Endothelial cell of umbilical vein (primary cell): Measurements from ENCODE around the gene CD200. TPM values are rescaled to one million over a fixed set of nuclear protein-coding genes. Genes with fewer than 3 reads are reported as not detected.

Source experiments
- BruUV-seq: library from RNA; stranded (reverse); fragments of 400-500 nt; replicated peaks from 2 replicates; lab custom pipeline; 2021; lab: Mats Ljungman, UMichigan
- CTCF ChIA-PET: fragments of 300-600, 350-600 bp; sonication (Branson Sonifier 250); formaldehyde crosslinking; loops from one replicate; lab custom pipeline; 2021; ENCODE audit warnings: antibody characterized with exemption, inconsistent platforms; lab: Charles Lee
- POLR2A ChIA-PET: fragments of 300-600, 350-600 bp; sonication (Branson Sonifier 250); formaldehyde crosslinking; loops from one replicate; lab custom pipeline; 2021; ENCODE audit warnings: antibody characterized with exemption, inconsistent platforms; lab: Charles Lee
- DNase-seq: peaks from one replicate; pipeline ENCODE4 v3.0.0-alpha.2; 2011; ENCODE audit warnings: low read depth, low spot score
- FAIRE-seq: peaks from 2 replicates; lab custom pipeline; 2011; peaks lifted over from hg19 to GRCh38; lab: Jason Lieb, UNC
- H2AFZ ChIP-seq: 2 replicates; pipeline ENCODE4 v1.6.0; 2012; ENCODE audit warnings: low read depth, low read length, control low read depth, inconsistent platforms
- H3K27ac ChIP-seq: 2 replicates; pipeline ENCODE4 v1.5.1; 2011; ENCODE audit warnings: low read depth, mild to moderate bottlenecking, control low read depth, low read length, moderate library complexity; ENCODE audit not compliant: insufficient read depth
- H3K27me3 ChIP-seq, 2 experiments: 2 replicates each; pipeline versions ENCODE4 v1.6.0 to v1.6.1; 2011; ENCODE audit warnings: low read length in 2 of 2, mixed read lengths in 1 of 2; ENCODE audit not compliant: control insufficient read depth in 2 of 2, insufficient read depth in 2 of 2
- H3K36me3 ChIP-seq, 2 experiments: 2 replicates in 1 of 2; 3 replicates in 1 of 2; pipeline ENCODE4 v1.5.1; 2011; ENCODE audit warnings: low read length in 2 of 2, mild to moderate bottlenecking in 1 of 2, moderate library complexity in 1 of 2; ENCODE audit not compliant: control insufficient read depth in 2 of 2, insufficient read depth in 2 of 2; ENCODE audit errors: extremely low read depth in 1 of 2
- H3K4me1 ChIP-seq: 3 replicates; pipeline ENCODE4 v1.5.1; 2011; ENCODE audit warnings: mild to moderate bottlenecking, low read length; ENCODE audit not compliant: control insufficient read depth, insufficient read depth; ENCODE audit errors: extremely low read depth
- H3K4me2 ChIP-seq: 2 replicates; pipeline ENCODE4 v1.6.1; 2011; ENCODE audit warnings: low read length, control low read depth, mixed read lengths; ENCODE audit not compliant: insufficient read depth
- H3K4me3 ChIP-seq, 3 experiments: fragments of 200-600 bp in 1 of 3; sonication (generic), shearing (Covaris generic) in 1 of 3; replicated peaks in 1 of 3; 2 replicates each; pipeline ENCODE4 v1.5.1; 2011 to 2016; ENCODE audit warnings: control low read depth in 3 of 3, low read length in 3 of 3, mild to moderate bottlenecking in 2 of 3, inconsistent platforms in 1 of 3, low read depth in 1 of 3, moderate library complexity in 1 of 3; ENCODE audit not compliant: insufficient read depth in 1 of 3
- H3K79me2 ChIP-seq: 2 replicates; pipeline ENCODE4 v1.6.0; 2012; ENCODE audit warnings: low read length, inconsistent platforms; ENCODE audit not compliant: control insufficient read depth, insufficient read depth
- H3K9ac ChIP-seq: replicated peaks from 2 replicates; pipeline ENCODE3; 2011; ENCODE audit warnings: low read length, control low read depth; ENCODE audit not compliant: insufficient read depth; ENCODE audit errors: extremely low read depth
- H3K9me1 ChIP-seq: replicated peaks from 3 replicates; pipeline ENCODE4 v1.6.0; 2011; ENCODE audit warnings: mild to moderate bottlenecking, low read length; ENCODE audit not compliant: control insufficient read depth, insufficient read depth; ENCODE audit errors: extremely low read depth
- H3K9me3 ChIP-seq: replicated peaks from 2 replicates; pipeline ENCODE4 v1.5.1; 2012; ENCODE audit warnings: low read length, inconsistent platforms; ENCODE audit not compliant: control insufficient read depth, insufficient read depth
- H4K20me1 ChIP-seq: replicated peaks from 2 replicates; pipeline ENCODE3; 2011; ENCODE audit warnings: mild to moderate bottlenecking, low read length; ENCODE audit not compliant: control insufficient read depth, insufficient read depth; ENCODE audit errors: extremely low read depth
- EZH2 ChIP-seq: IDR thresholded peaks from 2 replicates; pipeline ENCODE4 v1.6.1; 2012; ENCODE audit warnings: borderline replicate concordance, low read depth, mild to moderate bottlenecking, moderate library complexity, low read length, inconsistent platforms; ENCODE audit not compliant: severe bottlenecking
- FOS ChIP-seq: IDR thresholded peaks from 2 replicates; pipeline ENCODE4 v1.6.1; 2011; ENCODE audit warnings: mild to moderate bottlenecking, low read length, moderate library complexity, borderline replicate concordance; ENCODE audit not compliant: insufficient read depth
- GATA2 ChIP-seq: IDR thresholded peaks from 2 replicates; pipeline ENCODE4 v1.7.0; 2011; ENCODE audit warnings: low read depth, mild to moderate bottlenecking, moderate library complexity, mixed read lengths, low read length; ENCODE audit not compliant: insufficient read length, insufficient read depth
- JUN ChIP-seq: IDR thresholded peaks from 2 replicates; pipeline ENCODE4 v1.6.1; 2011; ENCODE audit warnings: borderline replicate concordance, low read depth; ENCODE audit not compliant: insufficient read length, insufficient read depth
- MYC ChIP-seq: IDR thresholded peaks from one replicate; pipeline ENCODE4 v1.6.1; 2011; ENCODE audit warnings: mild to moderate bottlenecking, low read depth, low read length
- POLR2A ChIP-seq: IDR thresholded peaks from 2 replicates; pipeline ENCODE4 v1.6.1; 2012; ENCODE audit warnings: low read depth, mild to moderate bottlenecking, control low read depth, low read length
- POLR2AphosphoS5 ChIP-seq: IDR thresholded peaks from 2 replicates; pipeline ENCODE4 v1.6.1; 2012; ENCODE audit warnings: low read depth, mild to moderate bottlenecking, control low read depth, low read length, moderate library complexity; ENCODE audit not compliant: insufficient read depth
- dilution Hi-C: fragments of 300-500 bp; cut with MboI; formaldehyde crosslinking; loops from one replicate; pipeline ENCODE4 v1.15.0; 2019; ENCODE audit warnings: low sequenced_read_pairs; ENCODE audit not compliant: extremely low pct_ligation_motif_present
- intact Hi-C: fragments of 100-400 bp; cut with micrococcal nuclease; formaldehyde crosslinking; loops from one replicate; pipeline ENCODE4 v1.10.0; 2022
- polyA plus RNA-seq, 4 experiments: library from polyadenylated mRNA; depleted of rRNA in 3 of 4; stranded (reverse) in 3 of 4; unstranded in 1 of 4; fragments of >200 nt; gene quantifications; 2 replicates each; pipeline versions ENCODE4 v1.2.1 to v1.2.3, GENCODE V29; 2011 to 2012; ENCODE audit warnings: missing spikeins in 1 of 4
- total RNA-seq: library from RNA; stranded (reverse); gene quantifications from 2 replicates; pipeline ENCODE4 v1.2.3, GENCODE V29; 2021
- TF ChIP-seq, protein P1 (sequence below), 2 donors: IDR thresholded peaks; 1 replicate in 1 of 2; 2 replicates in 1 of 2; pipeline ENCODE4 v1.5.1; 2011; ENCODE audit warnings: low read length in 2 of 2, mild to moderate bottlenecking in 2 of 2, moderate library complexity in 2 of 2, control low read depth in 1 of 2, inconsistent platforms in 1 of 2, low read depth in 1 of 2; ENCODE audit not compliant: insufficient read depth in 1 of 2; ENCODE audit errors: extremely low read depth in 1 of 2
- TF ChIP-seq, protein P2 (sequence below): IDR thresholded peaks from 2 replicates; pipeline ENCODE4 v1.6.1; 2011; ENCODE audit not compliant: insufficient read depth, insufficient read length

CD200 gene
- total and polyA plus RNA-seq, 2 donors (not counting 3 experiments of a cell fraction or from before 2014, with no cell fraction given) = 8.1 to 8.2 TPM

DNA sequence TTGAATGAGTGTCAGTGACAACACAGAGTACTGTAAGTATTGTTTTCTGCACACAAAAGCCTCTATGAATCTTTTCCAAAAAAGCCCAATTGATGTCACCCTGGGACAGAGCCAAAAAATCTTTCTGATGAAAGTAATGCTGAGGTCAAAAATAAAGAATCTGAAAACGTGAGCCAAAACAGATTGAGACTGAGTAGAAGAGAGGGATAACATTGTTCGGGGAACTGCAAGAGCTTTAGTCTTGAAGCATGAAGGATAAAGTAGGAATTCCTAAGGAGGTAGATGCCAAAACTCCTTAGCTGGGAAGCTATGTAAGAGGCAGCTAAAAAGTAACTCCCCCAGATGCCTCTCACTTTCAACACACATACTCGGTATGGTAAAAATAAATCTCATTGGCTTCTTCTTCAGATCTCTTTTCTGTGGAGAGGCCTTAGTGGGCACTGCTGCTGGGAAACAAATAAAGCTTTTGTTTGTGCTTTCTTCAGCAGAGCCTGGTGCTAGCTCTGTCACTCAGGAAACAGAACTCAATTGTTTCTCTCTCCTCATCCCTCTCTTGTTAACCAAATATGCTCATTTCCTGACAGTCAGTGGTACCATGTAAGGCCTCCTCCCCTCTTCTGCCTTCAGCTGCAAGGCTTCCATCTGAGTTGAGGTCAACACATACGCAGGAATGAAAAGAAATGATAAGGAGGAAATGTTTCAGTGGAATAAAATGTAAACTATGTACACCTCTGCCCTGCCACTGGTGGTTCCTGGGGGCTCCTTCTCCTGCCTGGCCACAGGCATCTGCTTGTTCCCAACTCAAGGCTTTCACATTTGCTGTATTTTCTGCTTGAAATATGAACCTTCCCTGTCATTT lies 58.1 kb downstream of the CD200 start:
- H2AFZ ChIP-seq = peak overlapping the region; percentile 39
- intact Hi-C loops = loop anchor here (1.0 to 5.0 kb wide), 7 partner anchors 38 to 214 kb away; partner anchors contain the start of gene CD200
- H3K4me1 ChIP-seq = peaks cover 44% of the 10 kb centered on the region
- H3K27me3 ChIP-seq = no peaks in the 10 kb centered on the region
- TF ChIP-seq JUN (peak; percentile 82), MYC (no peak), EZH2 (no peak), POLR2AphosphoS5 (no peak), POLR2A (peak; percentile 68), FOS (peak; percentile 66), GATA2 (peak; percentile 78)
- TF ChIP-seq, protein P1, sequence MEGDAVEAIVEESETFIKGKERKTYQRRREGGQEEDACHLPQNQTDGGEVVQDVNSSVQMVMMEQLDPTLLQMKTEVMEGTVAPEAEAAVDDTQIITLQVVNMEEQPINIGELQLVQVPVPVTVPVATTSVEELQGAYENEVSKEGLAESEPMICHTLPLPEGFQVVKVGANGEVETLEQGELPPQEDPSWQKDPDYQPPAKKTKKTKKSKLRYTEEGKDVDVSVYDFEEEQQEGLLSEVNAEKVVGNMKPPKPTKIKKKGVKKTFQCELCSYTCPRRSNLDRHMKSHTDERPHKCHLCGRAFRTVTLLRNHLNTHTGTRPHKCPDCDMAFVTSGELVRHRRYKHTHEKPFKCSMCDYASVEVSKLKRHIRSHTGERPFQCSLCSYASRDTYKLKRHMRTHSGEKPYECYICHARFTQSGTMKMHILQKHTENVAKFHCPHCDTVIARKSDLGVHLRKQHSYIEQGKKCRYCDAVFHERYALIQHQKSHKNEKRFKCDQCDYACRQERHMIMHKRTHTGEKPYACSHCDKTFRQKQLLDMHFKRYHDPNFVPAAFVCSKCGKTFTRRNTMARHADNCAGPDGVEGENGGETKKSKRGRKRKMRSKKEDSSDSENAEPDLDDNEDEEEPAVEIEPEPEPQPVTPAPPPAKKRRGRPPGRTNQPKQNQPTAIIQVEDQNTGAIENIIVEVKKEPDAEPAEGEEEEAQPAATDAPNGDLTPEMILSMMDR (IDR thresholded peaks at IDR 0.05; ENCODE audit: extremely low read depth in 1 of 2, insufficient read depth in 1 of 2, low read depth in 1 of 2, low read length in 2 of 2) = no peak
- TF ChIP-seq, protein P2, sequence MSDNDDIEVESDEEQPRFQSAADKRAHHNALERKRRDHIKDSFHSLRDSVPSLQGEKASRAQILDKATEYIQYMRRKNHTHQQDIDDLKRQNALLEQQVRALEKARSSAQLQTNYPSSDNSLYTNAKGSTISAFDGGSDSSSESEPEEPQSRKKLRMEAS = no peak
- no peaks in the 10 kb centered on the region for H3K79me2 ChIP-seq
- peak overlapping the region; percentile 7 for H3K4me2 ChIP-seq
- H3K36me3 ChIP-seq = no peaks in the 10 kb centered on the region
- CTCF ChIA-PET = interaction anchor here (0.8 to 2.0 kb wide), 8 partner anchors 10 to 64 kb away, joined by 3 to 11 read pairs (median 6); partner anchors contain the start of gene CD200
- H3K4me3 ChIP-seq = no peak overlapping the region
- H3K9me1 ChIP-seq = no peaks in the 10 kb centered on the region
- FAIRE-seq (peak; percentile 86), DNase-seq (peak; percentile 89)
- H4K20me1 ChIP-seq = no peaks in the 10 kb centered on the region
- H3K9me3 ChIP-seq = peaks cover 3% of the 10 kb centered on the region
- dilution Hi-C loops = no loop called here
- POLR2A ChIA-PET = interaction anchor here (1.2 kb wide), 1 partner anchor 57 kb away, joined by 8 read pairs; the partner anchor contains the start of gene CD200
- peak overlapping the region; percentile 98 for H3K27ac ChIP-seq
- BruUV-seq = TSS peak; percentile 97
- H3K9ac ChIP-seq = peak overlapping the region; percentile 49
